Stimulated activated CD4-positive, alpha-beta T cell treated with anti-CD3 and anti-CD28 coated beads, Interleukin-1b, Interleukin-23, amount 100 ng/mL, for 1 hour (primary cell): ENCODE results near the gene PGAP3.

Source experiments
- DNase-seq, 2 donors: peaks; one replicate each; pipeline ENCODE4 v3.0.0-alpha.2; 2020; ENCODE audit warnings: low read depth in 2 of 2

PGAP3 gene

GRCh38 chr17:39672522-39673334 lies 15.1 kb downstream of the PGAP3 start:
- no peak for DNase-seq

- no peak for DNase-seq
These were observed 16.0 kb downstream of the PGAP3 start for GRCh38 chr17:39671651-39672521.

DNA sequence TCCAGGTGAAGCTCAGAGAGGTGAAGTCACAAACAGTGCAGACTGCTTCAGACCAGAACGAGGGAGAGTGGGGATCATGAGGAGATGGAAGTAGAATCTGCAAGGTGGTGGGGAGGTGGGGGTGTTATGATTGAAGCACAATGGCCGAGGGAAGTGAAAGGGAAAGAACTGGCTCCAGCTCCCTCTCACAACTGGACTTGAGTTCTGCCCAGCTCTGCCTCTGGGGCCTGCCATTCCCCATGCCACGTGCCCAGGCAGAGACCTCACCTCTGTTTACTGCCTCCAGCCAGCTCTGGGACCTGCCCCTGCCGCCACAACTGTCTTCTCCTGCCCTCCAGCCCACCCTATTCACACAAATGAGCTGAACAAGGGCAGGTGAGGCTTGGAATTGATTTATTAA lies 17.1 kb downstream of the PGAP3 start:
- no peak for DNase-seq

- DNase-seq = no peak
These were observed 17.7 kb downstream of the PGAP3 start for GRCh38 chr17:39669897-39670735.

DNA sequence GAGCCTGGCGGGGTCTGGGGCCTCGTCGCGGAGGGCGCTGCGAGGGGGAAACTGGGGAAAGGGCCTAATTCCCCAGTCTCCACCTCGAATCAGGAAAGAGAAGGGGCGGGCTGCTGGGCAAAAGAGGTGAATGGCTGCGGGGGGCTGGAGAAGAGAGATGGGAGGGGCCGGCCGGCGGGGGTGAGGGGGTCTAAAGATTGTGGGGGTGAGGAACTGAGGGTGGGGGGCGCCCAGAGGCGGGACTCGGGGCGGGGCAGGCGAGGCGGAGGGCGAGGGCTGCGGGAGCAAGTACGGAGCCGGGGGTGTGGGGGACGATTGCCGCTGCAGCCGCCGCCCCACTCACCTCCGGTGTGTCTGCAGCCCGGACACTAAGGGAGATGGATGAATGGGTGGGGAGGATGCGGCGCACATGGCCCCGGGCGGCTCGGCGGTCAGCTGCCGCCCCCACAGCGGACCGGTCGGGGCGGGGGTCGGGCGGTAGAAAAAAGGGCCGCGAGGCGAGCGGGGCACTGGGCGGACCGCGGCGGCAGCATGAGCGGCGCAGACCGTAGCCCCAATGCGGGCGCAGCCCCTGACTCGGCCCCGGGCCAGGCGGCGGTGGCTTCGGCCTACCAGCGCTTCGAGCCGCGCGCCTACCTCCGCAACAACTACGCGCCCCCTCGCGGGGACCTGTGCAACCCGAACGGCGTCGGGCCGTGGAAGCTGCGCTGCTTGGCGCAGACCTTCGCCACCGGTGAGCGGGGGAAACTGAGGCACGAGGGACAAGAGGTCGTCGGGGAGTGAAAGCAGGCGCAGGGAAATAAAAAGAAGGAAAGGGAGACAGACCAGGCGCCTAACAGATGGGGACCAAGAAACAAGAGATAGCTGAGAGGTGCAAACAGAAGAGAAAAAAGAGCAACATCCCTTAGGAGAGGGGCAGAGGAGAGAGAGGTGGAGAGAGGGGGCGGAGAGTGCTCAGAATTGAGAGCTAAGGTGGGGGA lies 19.6 kb downstream of the PGAP3 start, which contains the start of gene PNMT:
Gene PNMT (plus strand): TSS at position 509 of the 980 bp plus-strand sequence. CDS start 23 bp downstream, at position 532.
- DNase-seq = peak; percentile 46 to 62

DNA sequence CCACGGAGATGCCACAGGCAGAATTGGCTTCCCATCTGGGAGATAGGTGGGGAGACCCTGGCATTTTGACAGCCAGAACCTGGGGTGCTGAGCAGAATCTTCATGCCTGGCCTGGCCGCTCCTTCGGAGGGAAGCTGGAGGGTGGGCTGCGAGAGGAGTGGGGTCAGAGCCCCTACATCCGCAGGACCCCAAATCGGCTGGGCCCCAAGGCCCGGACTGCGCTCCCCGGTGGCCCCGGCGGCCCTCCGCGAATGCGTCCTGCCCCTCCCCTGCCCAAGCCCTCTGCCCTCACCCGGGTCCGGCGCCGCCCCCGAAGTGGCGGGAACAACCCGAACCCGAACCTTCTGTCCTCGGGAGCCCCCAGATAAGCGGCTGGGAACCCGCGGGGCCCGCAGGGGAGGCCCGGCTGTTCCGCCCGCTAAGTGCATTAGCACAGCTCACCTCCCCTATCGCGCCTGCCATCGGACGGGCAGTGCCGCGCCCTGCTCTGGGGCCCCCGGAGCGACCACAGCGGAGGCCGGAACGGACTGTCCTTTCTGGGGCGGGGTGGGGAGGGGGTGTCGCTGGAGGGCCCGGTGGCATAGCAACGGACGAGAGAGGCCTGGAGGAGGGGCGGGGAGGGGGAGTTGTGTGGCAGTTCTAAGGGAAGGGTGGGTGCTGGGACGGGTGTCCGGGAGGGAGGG lies 20.5 kb downstream of the PGAP3 start:
- no peak for DNase-seq

DNA sequence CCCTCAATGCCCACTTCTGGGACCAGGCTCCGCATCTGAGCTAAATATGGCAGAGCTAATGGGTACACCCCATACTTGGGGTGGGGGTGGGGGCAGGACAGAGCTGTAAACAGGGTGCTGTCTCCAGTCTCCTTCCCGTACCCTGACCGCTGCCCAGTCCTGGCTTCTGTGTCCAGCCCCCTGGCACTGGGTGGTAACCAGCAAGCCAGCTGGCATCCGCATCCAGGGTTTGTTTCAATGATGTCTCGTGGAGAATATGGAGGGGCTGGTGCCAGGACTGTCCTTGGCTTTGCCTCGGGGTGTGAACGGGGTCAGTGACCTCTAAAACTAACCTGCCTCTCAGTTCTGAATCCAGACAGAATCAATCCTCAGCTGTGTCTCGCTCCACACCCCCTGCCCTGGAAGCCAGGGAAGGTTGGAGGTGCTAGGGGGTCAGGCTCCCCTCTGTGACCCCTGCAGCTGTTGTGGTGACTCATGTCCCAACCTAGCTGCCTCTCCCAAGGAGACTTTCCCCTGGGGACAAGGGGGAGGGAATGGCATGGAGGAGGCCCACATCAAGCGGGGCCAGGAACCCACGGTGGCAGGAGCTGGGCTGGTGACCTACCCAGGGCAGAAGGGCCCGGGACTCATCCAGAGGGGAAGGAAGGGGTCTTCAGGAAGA lies 21.1 kb downstream of the PGAP3 start:
- DNase-seq = no peak

DNA sequence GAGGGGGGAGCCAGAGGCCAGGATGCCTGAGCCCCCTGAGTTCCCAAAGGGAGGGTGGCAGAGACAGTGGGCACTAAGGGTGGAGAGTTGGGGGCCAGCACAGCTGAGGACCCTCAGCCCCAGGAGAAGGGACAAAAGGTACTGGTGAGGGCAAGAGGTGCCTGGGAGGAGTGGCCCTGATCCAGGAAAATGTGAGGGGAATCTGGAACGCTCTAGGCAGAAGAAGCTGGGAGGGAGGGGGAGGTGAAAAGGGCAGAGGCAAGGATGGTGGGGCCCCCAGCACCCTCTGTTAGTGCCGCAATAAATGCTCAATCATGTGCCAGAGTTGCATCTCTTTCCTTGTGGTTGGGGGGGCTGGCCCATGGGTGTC lies 21.6 kb downstream of the PGAP3 start:
- no peak for DNase-seq

DNA sequence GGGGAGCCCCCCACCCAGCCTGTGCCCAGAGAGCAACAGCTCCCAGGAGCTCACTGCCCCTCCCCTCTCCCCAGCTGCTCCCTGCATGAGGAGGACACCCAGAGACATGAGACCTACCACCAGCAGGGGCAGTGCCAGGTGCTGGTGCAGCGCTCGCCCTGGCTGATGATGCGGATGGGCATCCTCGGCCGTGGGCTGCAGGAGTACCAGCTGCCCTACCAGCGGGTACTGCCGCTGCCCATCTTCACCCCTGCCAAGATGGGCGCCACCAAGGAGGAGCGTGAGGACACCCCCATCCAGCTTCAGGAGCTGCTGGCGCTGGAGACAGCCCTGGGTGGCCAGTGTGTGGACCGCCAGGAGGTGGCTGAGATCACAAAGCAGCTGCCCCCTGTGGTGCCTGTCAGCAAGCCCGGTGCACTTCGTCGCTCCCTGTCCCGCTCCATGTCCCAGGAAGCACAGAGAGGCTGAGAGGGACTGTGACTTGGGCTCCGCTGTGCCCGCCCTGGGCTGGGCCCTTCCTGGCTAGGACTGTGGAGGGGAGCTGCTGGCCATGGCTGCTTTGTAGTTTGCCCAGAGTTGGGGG lies 22.1 kb downstream of the PGAP3 start:
- no peak for DNase-seq

DNA sequence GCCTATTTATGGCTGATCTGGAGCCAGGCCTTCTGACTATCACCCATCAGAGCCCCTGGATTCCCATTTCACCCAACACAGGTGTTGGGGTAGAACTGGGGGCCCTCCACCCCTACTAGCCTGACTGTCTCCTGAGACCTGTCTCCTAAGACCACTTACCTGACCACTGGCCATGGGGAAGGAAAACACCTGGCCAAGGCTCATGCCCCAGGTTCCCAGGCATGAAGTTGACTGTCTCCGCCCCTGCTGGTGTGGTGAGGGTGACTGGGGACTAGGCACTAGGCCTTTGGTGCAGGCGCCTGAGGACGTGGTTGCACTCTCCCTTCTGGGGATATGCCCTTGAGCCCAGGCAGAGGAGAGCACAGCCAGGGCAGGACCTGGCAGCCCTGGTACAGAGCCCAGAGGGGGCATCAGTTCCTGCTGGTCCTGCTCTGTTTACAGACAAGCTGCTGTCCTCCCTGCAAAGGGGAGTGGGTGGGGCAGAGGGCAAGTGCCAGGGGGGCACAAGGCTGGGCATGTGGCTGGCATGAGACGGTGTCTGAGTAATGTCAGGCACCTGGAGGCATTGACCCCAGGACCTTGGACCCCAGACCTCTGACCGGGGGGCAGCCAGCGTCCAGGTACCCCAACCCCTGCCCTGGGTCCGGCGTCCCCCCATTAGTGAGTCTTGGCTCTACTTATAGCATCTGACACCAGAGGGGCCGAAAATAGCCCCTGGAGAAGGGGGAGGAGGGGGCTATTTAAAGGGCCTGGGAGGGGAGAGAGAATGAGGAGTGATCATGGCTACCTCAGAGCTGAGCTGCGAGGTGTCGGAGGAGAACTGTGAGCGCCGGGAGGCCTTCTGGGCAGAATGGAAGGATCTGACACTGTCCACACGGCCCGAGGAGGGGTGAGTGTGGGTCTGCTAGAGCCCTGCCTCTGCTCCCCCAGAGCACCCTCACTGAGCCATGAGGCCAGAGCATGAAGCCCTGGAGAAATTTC lies 23.0 kb downstream of the PGAP3 start, which contains the start of gene TCAP:
Gene TCAP (plus strand): TSS at position 769 of the 981 bp plus-strand sequence. CDS start 11 bp downstream, at position 780.
- DNase-seq = no peak

- DNase-seq = no peak
These were observed 23.9 kb downstream of the PGAP3 start for GRCh38 chr17:39663688-39664580.

DNA sequence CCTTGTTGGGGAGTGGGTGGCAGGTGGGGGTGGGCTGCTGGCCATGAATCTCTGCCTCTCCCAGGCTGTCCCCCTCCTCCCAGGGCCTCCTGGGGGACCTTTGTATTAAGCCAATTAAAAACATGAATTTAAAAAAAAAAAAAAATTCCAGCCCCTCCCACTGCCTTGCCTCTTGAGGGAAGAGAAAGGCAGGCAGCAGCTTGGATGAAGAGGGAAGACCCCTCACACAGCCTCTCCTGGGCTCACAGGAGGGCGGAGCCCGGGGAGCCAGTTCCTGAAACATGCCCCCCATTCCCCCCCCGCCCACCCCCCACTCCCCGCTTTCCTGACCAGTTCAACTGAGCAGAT lies 24.5 kb downstream of the PGAP3 start:
- no peak for DNase-seq

DNA sequence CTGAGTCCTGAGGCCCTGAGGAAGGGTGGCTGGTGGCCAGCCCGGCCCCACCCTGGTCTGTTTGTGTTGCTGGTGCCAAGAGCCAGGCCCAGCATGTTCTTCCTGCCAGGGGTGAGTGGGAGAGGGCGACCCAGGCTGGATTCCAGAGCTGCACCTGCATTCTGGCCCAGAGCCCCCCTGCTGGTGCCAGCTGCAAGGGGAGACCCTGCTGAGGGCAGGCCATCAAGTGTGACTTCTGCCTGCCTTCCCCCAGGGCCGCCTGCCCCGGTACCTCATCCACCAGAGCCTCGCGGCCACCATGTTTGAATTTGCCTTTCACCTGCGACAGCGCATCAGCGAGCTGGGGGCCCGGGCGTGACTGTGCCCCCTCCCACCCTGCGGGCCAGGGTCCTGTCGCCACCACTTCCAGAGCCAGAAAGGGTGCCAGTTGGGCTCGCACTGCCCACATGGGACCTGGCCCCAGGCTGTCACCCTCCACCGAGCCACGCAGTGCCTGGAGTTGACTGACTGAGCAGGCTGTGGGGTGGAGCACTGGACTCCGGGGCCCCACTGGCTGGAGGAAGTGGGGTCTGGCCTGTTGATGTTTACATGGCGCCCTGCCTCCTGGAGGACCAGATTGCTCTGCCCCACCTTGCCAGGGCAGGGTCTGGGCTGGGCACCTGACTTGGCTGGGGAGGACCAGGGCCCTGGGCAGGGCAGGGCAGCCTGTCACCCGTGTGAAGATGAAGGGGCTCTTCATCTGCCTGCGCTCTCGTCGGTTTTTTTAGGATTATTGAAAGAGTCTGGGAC lies 25.1 kb downstream of the PGAP3 start:
- DNase-seq = no peak

DNA sequence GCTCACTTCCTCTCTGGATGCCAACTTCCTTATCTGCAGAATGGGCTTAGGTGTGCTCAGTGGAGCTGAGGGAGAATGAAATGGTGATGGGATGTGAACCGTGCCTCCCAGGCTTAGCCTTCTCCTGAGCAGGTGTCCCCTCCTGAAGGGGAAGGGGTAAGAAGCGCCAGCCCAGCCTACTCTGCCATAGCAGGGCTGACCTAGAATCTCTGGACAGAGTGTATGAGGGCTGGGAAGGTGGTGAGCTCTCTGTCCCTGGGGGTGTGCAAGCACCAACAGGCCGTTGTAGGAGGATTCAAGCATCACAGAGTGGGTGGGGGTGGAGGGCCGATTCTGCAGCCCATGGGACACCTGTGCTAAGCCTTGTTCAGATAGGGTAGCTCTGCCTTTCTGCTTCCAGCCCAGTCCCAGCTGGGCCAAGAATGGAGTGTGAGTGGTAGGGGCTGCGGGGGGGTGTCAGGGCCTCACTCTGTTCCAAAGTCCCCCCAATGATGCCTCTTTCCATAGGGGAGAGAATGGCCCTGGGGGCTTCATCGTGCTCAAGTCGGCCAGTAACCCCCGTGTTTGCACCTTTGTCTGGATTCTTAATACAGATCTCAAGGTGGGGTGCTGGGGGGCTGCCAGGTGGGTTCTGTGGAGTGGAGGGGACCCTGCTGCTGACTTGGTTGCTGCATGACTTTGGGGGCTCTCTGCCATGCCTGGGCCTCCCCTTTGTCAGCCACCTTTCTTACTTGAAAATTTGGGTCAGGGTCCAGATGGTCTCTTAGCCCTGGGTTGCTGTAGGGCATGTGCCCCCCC lies 25.9 kb downstream of the PGAP3 start:
- DNase-seq = no peak
